Prostate gland (tissue), 2 donors: ENCODE data around the gene ASB13. TPM values are rescaled to one million over a fixed set of nuclear protein-coding genes. Genes with fewer than 3 reads are reported as not detected.

ENCODE experiments used
- DNase-seq: peaks from one replicate; pipeline ENCODE4 v3.0.0-alpha.2; 2019; ENCODE audit warnings: low spot score
- H3K27ac ChIP-seq, 2 donors: fragments of 200-600 bp; sonication (generic); 2 replicates each; pipeline ENCODE4 v1.5.1; 2017 to 2019
- H3K27me3 ChIP-seq: fragments of 200-600 bp; sonication (generic); replicated peaks from 2 replicates; pipeline ENCODE4 v1.5.1; 2019; ENCODE audit not compliant: insufficient read depth
- H3K36me3 ChIP-seq, 2 donors: fragments of 200-600 bp; sonication (generic); 1 replicate in 1 of 2; 2 replicates in 1 of 2; pipeline versions ENCODE4 v1.5.1 to v1.8.1; 2017 to 2019
- H3K4me1 ChIP-seq: fragments of 200-600 bp; sonication (generic); replicated peaks from 2 replicates; pipeline ENCODE4 v1.5.1; 2019
- H3K4me3 ChIP-seq, 2 donors: fragments of 200-600 bp; sonication (generic); 2 replicates each; pipeline ENCODE4 v1.5.1; 2017 to 2019
- H3K9me3 ChIP-seq: fragments of 200-600 bp; sonication (generic); 2 replicates; pipeline ENCODE4 v1.5.1; 2017
- POLR2A ChIP-seq: fragments of 450-650 bp; IDR thresholded peaks from one replicate; pipeline ENCODE4 v1.6.1; 2016; ENCODE audit warnings: antibody characterized with exemption, mild to moderate bottlenecking
- POLR2AphosphoS5 ChIP-seq: sonication (generic); formaldehyde crosslinking; IDR thresholded peaks from one replicate; pipeline ENCODE4 v1.6.1; 2017; ENCODE audit warnings: antibody characterized with exemption
- WGBS: methylation state at CpG from one replicate; pipeline ENCODE4 v1.1.5; 2018; 5-methylcytosine and 5-hydroxymethylcytosine counted together
- intact Hi-C: fragments of 100-400 bp; cut with DNase I; formaldehyde crosslinking; loops from one replicate; pipeline ENCODE4 v1.14.2; 2022
- total RNA-seq, 2 donors: library from RNA; depleted of rRNA; stranded (reverse); fragments of >200 nt; gene quantifications; one replicate each; pipeline ENCODE4 v1.1.0, GENCODE V29; 2016
- TF ChIP-seq, protein P1 (sequence below), 4 experiments: fragments of 200-600 bp in 2 of 4; fragments of 450-650 bp in 2 of 4; sonication (generic) in 2 of 4; IDR thresholded peaks; 1 replicate in 3 of 4; 2 replicates in 1 of 4; pipeline ENCODE4 v1.5.1; 2016 to 2019; ENCODE audit warnings: antibody characterized with exemption in 4 of 4, mild to moderate bottlenecking in 2 of 4, moderate library complexity in 2 of 4

Gene ASB13
- total RNA-seq, 2 donors from 2014 or later, result 16.6 to 24.5 TPM

DNA sequence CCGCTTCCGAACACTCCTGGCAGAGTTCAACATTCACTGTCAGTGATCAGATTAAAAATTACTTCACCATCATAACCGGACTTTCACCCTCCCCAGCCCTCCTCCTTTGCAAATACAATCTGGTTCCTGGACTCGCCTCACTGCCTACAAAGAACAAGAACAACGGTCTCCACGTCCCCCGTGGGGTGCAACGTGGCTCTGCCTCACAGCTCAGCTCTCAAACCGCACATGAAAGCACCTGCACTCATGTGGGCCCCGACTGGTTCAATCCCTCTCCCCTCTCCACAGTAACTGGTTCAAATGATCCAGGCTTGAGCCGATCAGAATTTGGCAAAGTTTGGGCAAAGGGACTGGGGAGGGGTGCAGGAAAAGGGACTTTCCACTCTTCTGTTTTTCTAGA lies 21.0 kb downstream of the ASB13 start:
- no peaks in the 10 kb centered on the region for H3K27me3 ChIP-seq
- H3K4me3 ChIP-seq, result no peak overlapping the region
- intact Hi-C loops, result no loop called here
- no peaks in the 10 kb centered on the region for H3K9me3 ChIP-seq
- H3K27ac ChIP-seq, result peak overlapping the region; percentile 51 to 63
- TF ChIP-seq POLR2A (no peak), POLR2AphosphoS5 (no peak)
- TF ChIP-seq, protein P1, sequence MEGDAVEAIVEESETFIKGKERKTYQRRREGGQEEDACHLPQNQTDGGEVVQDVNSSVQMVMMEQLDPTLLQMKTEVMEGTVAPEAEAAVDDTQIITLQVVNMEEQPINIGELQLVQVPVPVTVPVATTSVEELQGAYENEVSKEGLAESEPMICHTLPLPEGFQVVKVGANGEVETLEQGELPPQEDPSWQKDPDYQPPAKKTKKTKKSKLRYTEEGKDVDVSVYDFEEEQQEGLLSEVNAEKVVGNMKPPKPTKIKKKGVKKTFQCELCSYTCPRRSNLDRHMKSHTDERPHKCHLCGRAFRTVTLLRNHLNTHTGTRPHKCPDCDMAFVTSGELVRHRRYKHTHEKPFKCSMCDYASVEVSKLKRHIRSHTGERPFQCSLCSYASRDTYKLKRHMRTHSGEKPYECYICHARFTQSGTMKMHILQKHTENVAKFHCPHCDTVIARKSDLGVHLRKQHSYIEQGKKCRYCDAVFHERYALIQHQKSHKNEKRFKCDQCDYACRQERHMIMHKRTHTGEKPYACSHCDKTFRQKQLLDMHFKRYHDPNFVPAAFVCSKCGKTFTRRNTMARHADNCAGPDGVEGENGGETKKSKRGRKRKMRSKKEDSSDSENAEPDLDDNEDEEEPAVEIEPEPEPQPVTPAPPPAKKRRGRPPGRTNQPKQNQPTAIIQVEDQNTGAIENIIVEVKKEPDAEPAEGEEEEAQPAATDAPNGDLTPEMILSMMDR (IDR thresholded peaks at IDR 0.05), result no peak
- 42% methylated on average over 11 of the region's 11 CpGs for WGBS
- peak; percentile 35 for DNase-seq
- H3K4me1 ChIP-seq, result no peaks in the 10 kb centered on the region
- H3K36me3 ChIP-seq, result peaks cover 0 to 3% of the 10 kb centered on the region in 2 donors

GRCh38 chr10:5644930-5645329 lies 21.5 kb downstream of the ASB13 start:
- WGBS, result 86% methylated on average over 6 of the region's 6 CpGs
- no peak for DNase-seq
- peak overlapping the region; percentile 3 to 63 for H3K27ac ChIP-seq
- intact Hi-C loops, result no loop called here
- TF ChIP-seq, protein P1 (IDR thresholded peaks at IDR 0.05), result no peak
- TF ChIP-seq POLR2AphosphoS5, result no peak
- no peak for TF ChIP-seq POLR2A
- H3K9me3 ChIP-seq, result no peaks in the 10 kb centered on the region
- peaks cover 0 to 5% of the 10 kb centered on the region in 2 donors for H3K36me3 ChIP-seq
- no peaks in the 10 kb centered on the region for H3K27me3 ChIP-seq
- no peak overlapping the region for H3K4me3 ChIP-seq
- H3K4me1 ChIP-seq, result peaks cover 2% of the 10 kb centered on the region

DNA sequence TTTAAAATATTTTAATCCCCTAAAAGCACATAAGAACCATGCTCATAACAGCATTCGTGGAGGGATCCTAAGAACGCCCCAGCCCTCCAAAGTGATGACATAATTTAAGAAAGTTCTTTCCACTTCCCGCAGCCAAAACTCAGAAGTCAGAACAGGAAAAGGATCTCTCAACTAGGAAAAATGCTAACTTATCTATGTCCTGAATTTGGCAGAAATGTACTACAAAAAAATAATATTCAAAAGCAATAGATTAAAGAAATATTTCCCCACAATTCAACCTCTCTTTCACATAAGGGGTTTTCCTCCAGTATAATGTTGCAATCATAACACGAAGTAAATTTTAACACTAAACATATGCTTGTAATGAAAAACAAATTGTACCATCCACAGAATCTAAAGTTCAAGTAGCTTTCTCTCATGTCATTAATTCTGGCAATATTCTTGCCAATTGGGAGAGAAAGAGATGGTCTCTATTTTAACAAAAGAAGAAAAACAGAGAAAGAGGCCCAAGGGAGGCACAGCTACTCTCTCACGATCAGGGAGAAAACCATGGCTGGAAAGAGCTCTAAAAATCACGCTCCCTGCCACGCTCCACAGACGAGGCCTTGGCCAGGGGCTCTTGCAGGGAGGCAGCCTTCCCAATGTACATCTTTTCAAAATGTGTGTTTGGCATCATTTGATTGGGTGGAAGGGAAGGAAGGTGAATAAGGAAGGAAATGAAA lies 22.9 kb downstream of the ASB13 start:
- 76% methylated on average over 8 of the region's 8 CpGs for WGBS
- no peak overlapping the region for H3K4me3 ChIP-seq
- H3K36me3 ChIP-seq, result peaks cover 0 to 11% of the 10 kb centered on the region in 2 donors
- TF ChIP-seq POLR2A (no peak), POLR2AphosphoS5 (no peak)
- TF ChIP-seq, protein P1 (IDR thresholded peaks at IDR 0.05), result no peak
- no peaks in the 10 kb centered on the region for H3K27me3 ChIP-seq
- no peak for DNase-seq
- peak overlapping the region; percentile 12 to 63 for H3K27ac ChIP-seq
- peaks cover 2% of the 10 kb centered on the region for H3K4me1 ChIP-seq
- no peaks in the 10 kb centered on the region for H3K9me3 ChIP-seq
- intact Hi-C loops, result no loop called here

- DNase-seq, result no peak
- Histone ChIP-seq H3K4me1 (peaks cover 2% of the 10 kb centered on the region), H3K27ac (no peak overlapping the region), H3K9me3 (no peaks in the 10 kb centered on the region), H3K36me3 (peaks cover 0 to 11% of the 10 kb centered on the region in 2 donors), H3K27me3 (no peaks in the 10 kb centered on the region), H3K4me3 (no peak overlapping the region)
- 91% methylated on average over 24 of the region's 25 CpGs for WGBS
- TF ChIP-seq, protein P1 (IDR thresholded peaks at IDR 0.05), result no peak
- TF ChIP-seq POLR2A (no peak), POLR2AphosphoS5 (no peak)
- intact Hi-C loops, result no loop called here
Measured at GRCh38 chr10:5641501-5641900, 24.9 kb downstream of the ASB13 start.

DNA sequence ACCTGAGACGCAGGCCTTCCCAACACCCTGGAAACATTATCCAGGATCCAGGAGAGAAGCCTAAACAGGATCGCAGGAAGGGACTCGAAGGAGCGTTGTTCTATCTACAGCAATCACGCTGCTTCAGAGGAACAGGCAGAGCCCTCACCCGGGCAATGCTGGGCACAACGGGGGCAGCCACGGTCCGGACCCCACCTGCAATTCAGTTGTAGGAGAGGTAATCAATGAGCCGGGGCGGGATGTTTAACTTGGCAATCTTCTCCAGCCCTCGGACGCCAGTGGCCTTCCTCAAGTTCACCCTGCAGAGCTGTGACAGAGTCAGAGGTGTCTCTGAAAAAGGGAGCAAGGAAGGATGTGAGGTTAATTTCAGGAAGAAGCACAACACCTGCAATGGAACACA lies 25.9 kb downstream of the ASB13 start:
- H3K27me3 ChIP-seq, result no peaks in the 10 kb centered on the region
- no peak for DNase-seq
- WGBS, result 90% methylated on average over 13 of the region's 13 CpGs
- H3K4me1 ChIP-seq, result peaks cover 2% of the 10 kb centered on the region
- no peaks in the 10 kb centered on the region for H3K9me3 ChIP-seq
- intact Hi-C loops, result no loop called here
- no peak overlapping the region for H3K27ac ChIP-seq
- H3K4me3 ChIP-seq, result no peak overlapping the region
- H3K36me3 ChIP-seq, result peaks cover 0 to 11% of the 10 kb centered on the region in 2 donors
- TF ChIP-seq, protein P1 (IDR thresholded peaks at IDR 0.05), result no peak
- TF ChIP-seq POLR2AphosphoS5 (no peak), POLR2A (no peak)
